KMS-11 (cell line): Measurements from ENCODE around the gene SLC2A13.

Experiments used
- H2AFZ ChIP-seq: fragments of 200-600 bp; sonication (generic); 2 replicates; pipeline ENCODE4 v1.6.1; 2016; ENCODE audit warnings: antibody characterized with exemption, mixed run types, low read depth
- H3K27ac ChIP-seq: fragments of 200-600 bp; sonication (generic); 2 replicates; pipeline ENCODE4 v1.6.1; 2016; ENCODE audit warnings: mild to moderate bottlenecking, mixed run types
- H3K27me3 ChIP-seq: fragments of 200-600 bp; sonication (generic); 2 replicates; pipeline ENCODE4 v1.6.1; 2017; ENCODE audit warnings: mild to moderate bottlenecking, low read depth, mixed run types, moderate library complexity; ENCODE audit not compliant: insufficient read depth
- H3K36me3 ChIP-seq: fragments of 200-600 bp; sonication (generic); 2 replicates; pipeline ENCODE4 v1.6.1; 2017; ENCODE audit warnings: mild to moderate bottlenecking, mixed run types; ENCODE audit not compliant: insufficient read depth
- H3K4me1 ChIP-seq: fragments of 200-600 bp; sonication (generic); 2 replicates; pipeline ENCODE4 v1.6.1; 2016; ENCODE audit warnings: mild to moderate bottlenecking, low read depth, mixed run types; ENCODE audit not compliant: poor library complexity, severe bottlenecking
- H3K4me2 ChIP-seq: fragments of 200-600 bp; sonication (generic); 2 replicates; pipeline ENCODE4 v1.7.0; 2016; ENCODE audit warnings: mild to moderate bottlenecking, mixed run types
- H3K4me3 ChIP-seq: fragments of 200-600 bp; sonication (generic); IDR thresholded peaks from 2 replicates; pipeline ENCODE4 v1.6.1; 2017; ENCODE audit warnings: low read depth, low read length, mixed read lengths; ENCODE audit not compliant: insufficient read depth
- H3K79me2 ChIP-seq: fragments of 200-600 bp; sonication (generic); 2 replicates; pipeline ENCODE4 v1.6.1; 2016; ENCODE audit warnings: low read depth, mixed run types; ENCODE audit not compliant: insufficient read depth
- H3K9ac ChIP-seq: fragments of 200-600 bp; sonication (generic); 2 replicates; pipeline ENCODE4 v1.6.1; 2016; ENCODE audit warnings: mild to moderate bottlenecking, mixed run types
- H4K20me1 ChIP-seq: fragments of 200-600 bp; sonication (generic); 2 replicates; pipeline ENCODE4 v1.6.1; 2016; ENCODE audit warnings: mild to moderate bottlenecking, mixed run types; ENCODE audit not compliant: insufficient read depth
- TF ChIP-seq, protein P1 (sequence below): fragments of 200-600 bp; sonication (generic); conservative IDR thresholded peaks from 2 replicates; pipeline ENCODE4 v1.6.1; 2017; ENCODE audit warnings: low read depth, mild to moderate bottlenecking, antibody characterized with exemption, low read length, moderate library complexity, mixed read lengths

The SLC2A13 gene

DNA sequence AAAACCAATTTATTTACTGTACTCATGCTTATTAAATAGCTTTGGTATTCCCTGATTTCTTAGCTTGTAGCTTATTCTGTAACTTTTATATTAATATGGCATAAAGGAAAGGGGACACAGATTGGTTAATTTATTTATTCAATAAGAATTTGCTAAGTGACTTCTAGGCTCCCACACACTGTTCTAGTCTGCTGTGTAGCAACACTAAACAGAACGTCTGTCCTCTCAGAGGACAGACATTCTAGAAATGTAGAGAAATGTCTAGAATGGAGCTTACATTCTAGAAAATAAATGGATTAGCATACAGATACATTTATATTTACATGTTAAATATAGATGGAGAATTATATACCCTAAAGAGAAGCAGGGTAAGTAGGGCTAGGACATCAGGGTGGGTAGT lies 301.4 kb downstream of the SLC2A13 start:
- Histone ChIP-seq H3K27me3 (no peaks in the 10 kb centered on the region), H3K4me2 (no peak overlapping the region), H4K20me1 (no peaks in the 10 kb centered on the region), H3K9ac (no peak overlapping the region), H3K27ac (no peak overlapping the region), H3K36me3 (no peaks in the 10 kb centered on the region), H3K4me3 (no peak overlapping the region), H3K4me1 (no peaks in the 10 kb centered on the region), H3K79me2 (no peaks in the 10 kb centered on the region), H2AFZ (no peak overlapping the region)
- TF ChIP-seq, protein P1, sequence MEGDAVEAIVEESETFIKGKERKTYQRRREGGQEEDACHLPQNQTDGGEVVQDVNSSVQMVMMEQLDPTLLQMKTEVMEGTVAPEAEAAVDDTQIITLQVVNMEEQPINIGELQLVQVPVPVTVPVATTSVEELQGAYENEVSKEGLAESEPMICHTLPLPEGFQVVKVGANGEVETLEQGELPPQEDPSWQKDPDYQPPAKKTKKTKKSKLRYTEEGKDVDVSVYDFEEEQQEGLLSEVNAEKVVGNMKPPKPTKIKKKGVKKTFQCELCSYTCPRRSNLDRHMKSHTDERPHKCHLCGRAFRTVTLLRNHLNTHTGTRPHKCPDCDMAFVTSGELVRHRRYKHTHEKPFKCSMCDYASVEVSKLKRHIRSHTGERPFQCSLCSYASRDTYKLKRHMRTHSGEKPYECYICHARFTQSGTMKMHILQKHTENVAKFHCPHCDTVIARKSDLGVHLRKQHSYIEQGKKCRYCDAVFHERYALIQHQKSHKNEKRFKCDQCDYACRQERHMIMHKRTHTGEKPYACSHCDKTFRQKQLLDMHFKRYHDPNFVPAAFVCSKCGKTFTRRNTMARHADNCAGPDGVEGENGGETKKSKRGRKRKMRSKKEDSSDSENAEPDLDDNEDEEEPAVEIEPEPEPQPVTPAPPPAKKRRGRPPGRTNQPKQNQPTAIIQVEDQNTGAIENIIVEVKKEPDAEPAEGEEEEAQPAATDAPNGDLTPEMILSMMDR, result no peak

DNA sequence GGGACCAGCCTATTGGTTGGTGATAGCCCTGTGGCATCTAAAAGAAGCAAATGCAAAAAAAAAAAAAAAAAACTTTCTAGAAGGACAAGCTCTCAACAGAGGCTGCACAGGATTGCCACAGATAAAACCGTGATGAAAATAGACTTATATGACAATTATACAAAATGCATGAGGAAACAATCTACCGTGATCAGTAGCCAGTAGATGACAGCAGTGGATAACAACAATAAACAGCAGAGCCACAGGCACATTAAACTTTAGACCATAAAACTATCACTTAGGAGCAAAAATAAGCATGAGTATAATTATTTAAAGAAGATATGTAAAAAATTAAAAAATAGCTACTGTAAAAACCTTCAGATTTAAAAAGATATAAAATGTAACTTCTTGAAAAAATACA lies 302.7 kb downstream of the SLC2A13 start:
- Histone ChIP-seq H3K4me1 (no peaks in the 10 kb centered on the region), H3K9ac (no peak overlapping the region), H3K27me3 (no peaks in the 10 kb centered on the region), H3K79me2 (no peaks in the 10 kb centered on the region), H3K4me2 (no peak overlapping the region), H3K36me3 (no peaks in the 10 kb centered on the region), H2AFZ (no peak overlapping the region), H3K27ac (no peak overlapping the region), H4K20me1 (no peaks in the 10 kb centered on the region), H3K4me3 (no peak overlapping the region)
- TF ChIP-seq, protein P1, result no peak

DNA sequence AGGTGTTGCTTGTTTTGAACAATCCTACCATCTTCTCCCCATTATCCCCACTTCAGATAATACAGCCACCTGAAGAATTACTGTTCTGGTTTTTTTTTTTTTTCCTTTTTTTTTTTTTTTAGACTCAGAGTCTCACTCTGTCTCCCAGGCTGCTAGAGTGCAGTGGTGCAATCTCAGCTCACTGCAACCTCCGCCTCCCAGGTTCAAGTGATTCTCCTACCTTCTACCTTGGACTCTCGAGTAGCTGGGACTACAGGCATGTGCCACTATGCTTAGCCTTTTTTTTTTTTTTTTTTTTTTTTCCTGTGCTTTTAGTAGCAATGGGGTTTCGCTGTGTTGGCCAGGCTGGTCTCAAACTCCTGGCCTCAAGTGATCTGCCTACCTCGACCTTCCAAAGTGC lies 306.9 kb downstream of the SLC2A13 start:
- Histone ChIP-seq H3K27me3 (no peaks in the 10 kb centered on the region), H3K4me2 (no peak overlapping the region), H3K79me2 (no peaks in the 10 kb centered on the region), H3K9ac (no peak overlapping the region), H3K4me1 (no peaks in the 10 kb centered on the region), H3K27ac (no peak overlapping the region), H4K20me1 (no peaks in the 10 kb centered on the region), H3K4me3 (no peak overlapping the region), H3K36me3 (no peaks in the 10 kb centered on the region), H2AFZ (no peak overlapping the region)
- TF ChIP-seq, protein P1, result no peak

DNA sequence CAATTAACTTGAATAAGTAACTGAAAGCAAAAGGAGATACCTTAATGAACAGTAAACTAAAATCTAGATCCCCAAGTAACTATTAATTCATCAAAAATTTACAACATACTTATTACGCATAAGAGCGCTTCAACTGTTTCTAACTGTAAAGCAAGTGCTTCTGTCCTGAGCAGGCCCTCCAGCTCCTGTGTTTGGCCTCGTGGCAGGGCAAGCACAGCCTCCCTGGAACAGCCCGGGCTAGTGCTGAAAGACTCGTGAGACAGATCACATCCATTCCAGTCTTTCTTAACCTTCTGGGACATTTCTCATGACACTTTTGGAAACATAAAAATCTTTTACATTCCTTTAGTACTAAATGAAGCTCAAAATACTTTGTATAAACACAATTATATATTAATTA lies 307.5 kb downstream of the SLC2A13 start:
- Histone ChIP-seq H3K79me2 (no peaks in the 10 kb centered on the region), H3K27ac (no peak overlapping the region), H3K4me1 (no peaks in the 10 kb centered on the region), H3K27me3 (no peaks in the 10 kb centered on the region), H4K20me1 (no peaks in the 10 kb centered on the region), H3K4me3 (no peak overlapping the region), H3K4me2 (no peak overlapping the region), H3K36me3 (no peaks in the 10 kb centered on the region), H3K9ac (no peak overlapping the region), H2AFZ (no peak overlapping the region)
- TF ChIP-seq, protein P1, result no peak
